H1 (cell line): Measurements from ENCODE around the gene SLC26A1. TPM values are rescaled to one million over a fixed set of nuclear protein-coding genes. Genes with fewer than 3 reads are reported as not detected.

Source experiments
- CHD7 ChIP-seq: fragments of 300-600 bp; sonication (generic); IDR thresholded peaks from 2 replicates; pipeline ENCODE4 v1.7.1; 2012; ENCODE audit warnings: low read length, moderate library complexity, mild to moderate bottlenecking, inconsistent platforms; ENCODE audit not compliant: insufficient replicate concordance
- GTF2F1 ChIP-seq: IDR thresholded peaks from 2 replicates; pipeline ENCODE4 v1.6.1; 2012; ENCODE audit warnings: low read depth, low read length, improper control_type of control experiment, borderline replicate concordance
- RBBP5 ChIP-seq: IDR thresholded peaks from 2 replicates; pipeline ENCODE4 v1.7.1; 2012; ENCODE audit warnings: low read depth, mild to moderate bottlenecking, inconsistent platforms, low read length, moderate library complexity, borderline replicate concordance
- SP2 ChIP-seq: IDR thresholded peaks from 2 replicates; pipeline ENCODE4 v1.6.1; 2012; ENCODE audit warnings: mild to moderate bottlenecking, low read length, inconsistent platforms
- polyA plus RNA-seq, 7 experiments: library from polyadenylated mRNA; depleted of rRNA in 3 of 7; stranded (reverse) in 5 of 7; unstranded in 2 of 7; fragments of >200 nt in 5 of 7; fragments of 200-250 nt in 2 of 7; gene quantifications; 1 replicate in 5 of 7; 2 replicates in 1 of 7; 4 replicates in 1 of 7; pipeline versions ENCODE4 v1.2.1 to v1.2.3, GENCODE V29; 2011 to 2013; ENCODE audit warnings: missing spikeins in 2 of 7, mixed read lengths in 2 of 7
- total RNA-seq: library from RNA; stranded (reverse); fragmentation: NEBNext Ultra II Directional; extraction: Animal tissue kit (Norgen Biotek cat#: 25700); gene quantifications from 2 replicates; pipeline ENCODE4 v1.2.1, GENCODE V29; 2021

Gene SLC26A1
- total and polyA plus RNA-seq, 2 of the 8 experiments (the other 6 are each of a cell fraction or from before 2014, with no cell fraction given): 0.11 TPM; not detected in 1

GRCh38 chr4:1040344-1041146, 47.3 kb upstream of the SLC26A1 start (continued):
- no peak for TF ChIP-seq GTF2F1
- no peak for TF ChIP-seq CHD7
- TF ChIP-seq RBBP5: no peak
- no peak for TF ChIP-seq SP2
